Panc1 (cell line): ENCODE measurements around the gene PTGER4.

Experiments
- CTCF ChIP-seq: fragments of 450-650 bp; IDR thresholded peaks from 2 replicates; pipeline ENCODE4 v1.5.1; 2017; ENCODE audit warnings: mild to moderate bottlenecking
- POLR2AphosphoS5 ChIP-seq: IDR thresholded peaks from 2 replicates; pipeline ENCODE4 v1.6.1; 2012; ENCODE audit warnings: mild to moderate bottlenecking, low read depth, low read length, moderate library complexity
- REST ChIP-seq, 2 experiments: IDR thresholded peaks; 2 replicates each; pipeline ENCODE4 v1.6.1; 2011 to 2012; ENCODE audit warnings: low read depth in 2 of 2, control low read depth in 1 of 2, low read length in 1 of 2, mild to moderate bottlenecking in 1 of 2, moderate library complexity in 1 of 2; ENCODE audit not compliant: insufficient read depth in 1 of 2
- TCF7L2 ChIP-seq: IDR thresholded peaks from 2 replicates; pipeline ENCODE4 v1.6.1; 2011; ENCODE audit warnings: mild to moderate bottlenecking, low read depth, low read length, inconsistent platforms

GRCh38 chr5:40634593-40634992, 45.1 kb upstream of the PTGER4 start:
- no peak for TF ChIP-seq CTCF
- no peak for TF ChIP-seq POLR2AphosphoS5
- no peak for TF ChIP-seq REST (IDR thresholded peaks at IDR 0.05; ENCODE audit: insufficient read depth in 1 of 2, low read depth in 2 of 2, low read length in 1 of 2)
- no peak for TF ChIP-seq TCF7L2
